ENCODE results near the gene C11orf42.

The C11orf42 gene

DNA sequence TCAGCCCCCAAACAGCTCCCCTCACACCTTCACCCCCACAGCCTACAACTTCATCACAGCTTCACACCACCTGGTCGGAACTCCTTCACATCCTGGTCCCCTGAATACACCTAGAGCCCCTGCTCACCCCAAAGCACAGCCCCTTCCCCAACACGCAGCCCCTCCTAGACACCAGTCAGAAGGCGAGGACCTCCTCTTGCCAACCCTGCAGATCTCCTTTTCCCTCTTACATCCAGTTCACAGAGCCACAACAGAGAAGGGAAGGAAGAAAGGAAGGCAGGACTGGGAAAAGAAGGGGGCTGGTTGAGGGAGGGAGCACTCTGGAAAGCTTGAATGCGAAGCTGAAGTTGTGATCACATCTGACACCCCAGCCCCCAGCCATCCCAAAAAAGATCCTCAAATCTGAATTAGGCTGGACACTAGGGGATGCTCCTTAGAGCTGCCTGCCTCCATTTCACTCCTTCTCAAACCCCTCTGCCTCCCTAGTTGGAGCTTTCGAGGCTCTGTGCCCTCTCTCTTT, 54.9 kb downstream of the C11orf42 start:
- no peak for DNase-seq
